NCI-H446 treated with DMSO at 0.1 percent for 48 hours (cell line): ENCODE data around the gene EIF5A.
"Not testable (repeated sequence)": the region's sequence is repeated elsewhere in the genome, so short reads cannot be mapped to it uniquely, and the experiment has no call there.

Source experiments
- DNase-seq: peaks from one replicate; lab custom pipeline; 2025; lab: John Stamatoyannopoulos, UW

EIF5A gene

GRCh38 chr17:7330638-7331015 is 23.2 kb downstream of the EIF5A start:
- no peak for DNase-seq

DNA sequence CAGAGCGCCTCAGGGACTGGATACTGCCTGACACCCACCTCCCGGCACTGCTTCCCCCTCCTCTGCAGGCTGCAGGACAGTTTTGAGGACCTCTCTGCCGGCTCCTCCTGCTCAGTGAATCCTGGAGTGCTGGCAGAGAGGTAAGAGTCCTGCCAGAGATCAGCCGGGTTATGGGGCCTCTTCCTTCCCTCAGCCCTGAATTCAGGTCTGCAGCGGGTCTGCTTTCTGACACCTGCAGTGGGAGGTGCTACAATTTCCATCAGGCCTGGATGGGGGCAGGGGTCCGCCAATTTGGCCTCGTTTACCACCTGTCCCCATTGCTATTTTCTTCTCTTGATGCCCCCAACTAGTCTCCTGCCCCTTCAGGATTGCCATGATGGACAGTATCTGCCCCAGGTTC is 24.7 kb downstream of the EIF5A start:
- no peak for DNase-seq

GRCh38 chr17:7332600-7333069 is 25.2 kb downstream of the EIF5A start:
- not testable (repeated sequence) for DNase-seq

- DNase-seq: no peak
These were observed 27.6 kb downstream of the EIF5A start for GRCh38 chr17:7334938-7335538.

DNA sequence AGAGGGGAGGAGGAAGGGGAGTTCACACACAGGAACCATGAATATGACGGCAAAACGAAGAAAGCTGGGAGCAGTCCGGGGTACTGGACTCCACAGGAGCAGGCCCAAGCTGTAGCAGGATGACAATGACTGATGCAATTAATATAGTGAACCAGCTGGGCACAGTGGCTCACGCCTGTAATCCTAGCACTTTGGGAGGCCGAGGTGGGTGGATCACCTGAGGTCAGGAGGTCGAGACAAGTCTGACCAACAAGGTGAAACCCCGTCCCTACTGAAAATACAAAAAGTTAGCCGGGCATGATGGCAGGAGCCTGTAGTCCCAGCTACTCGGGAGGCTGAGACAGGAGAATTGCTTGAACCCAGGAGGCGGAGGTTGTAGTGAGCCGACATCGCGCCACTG is 28.3 kb downstream of the EIF5A start:
- not testable (repeated sequence) for DNase-seq

GRCh38 chr17:7336240-7337175 is 29.1 kb downstream of the EIF5A start, which contains the start of gene ACAP1:
Gene ACAP1, plus strand, starts transcription at chr17:7336529. Its CDS starts 206 bp downstream, at chr17:7336735.
- no peak for DNase-seq

GRCh38 chr17:7337600-7337999 is 30.2 kb downstream of the EIF5A start:
- not testable (repeated sequence) for DNase-seq

GRCh38 chr17:7340179-7340578 is 32.8 kb downstream of the EIF5A start:
- no peak for DNase-seq

- DNase-seq: no peak
These were observed 34.4 kb downstream of the EIF5A start for GRCh38 chr17:7341842-7342241.

- no peak for DNase-seq
These were observed 35.8 kb downstream of the EIF5A start for GRCh38 chr17:7343250-7343649.

DNA sequence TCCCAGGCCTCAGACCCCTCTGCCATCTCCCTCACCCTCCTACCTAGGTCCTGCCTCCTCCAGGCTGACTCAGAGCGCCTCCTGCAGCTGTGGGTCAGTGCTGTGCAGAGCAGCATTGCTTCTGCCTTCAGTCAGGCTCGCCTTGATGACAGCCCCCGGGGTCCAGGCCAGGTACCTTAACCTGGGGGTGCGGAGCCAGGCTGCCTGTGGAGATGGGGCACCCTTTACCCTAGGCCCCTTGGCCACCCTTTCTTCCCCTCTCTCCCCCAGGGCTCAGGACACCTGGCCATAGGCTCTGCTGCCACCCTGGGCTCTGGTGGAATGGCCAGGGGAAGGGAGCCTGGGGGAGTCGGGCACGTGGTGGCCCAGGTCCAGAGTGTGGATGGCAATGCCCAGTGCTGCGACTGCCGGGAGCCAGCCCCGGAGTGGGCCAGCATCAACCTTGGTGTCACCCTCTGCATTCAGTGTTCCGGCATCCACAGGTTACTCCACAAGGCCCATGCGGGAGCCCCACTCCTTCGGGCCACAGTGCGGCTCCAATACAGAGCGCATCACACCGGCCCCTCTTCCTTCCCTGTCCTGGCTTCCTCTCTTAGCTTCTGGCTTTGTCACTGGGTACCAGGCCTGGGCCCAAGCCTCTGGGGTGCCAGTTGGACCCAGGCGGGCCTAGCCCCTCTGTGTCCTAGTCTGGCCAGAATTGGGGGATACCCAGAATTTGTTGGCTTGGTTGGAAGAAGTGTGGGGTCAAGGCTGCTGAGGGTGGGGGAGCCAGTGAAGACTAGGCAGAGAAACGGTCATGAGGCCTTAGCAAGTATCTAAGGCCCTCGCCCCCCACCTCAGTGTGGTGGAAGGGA is 39.6 kb downstream of the EIF5A start:
- no peak for DNase-seq

DNA sequence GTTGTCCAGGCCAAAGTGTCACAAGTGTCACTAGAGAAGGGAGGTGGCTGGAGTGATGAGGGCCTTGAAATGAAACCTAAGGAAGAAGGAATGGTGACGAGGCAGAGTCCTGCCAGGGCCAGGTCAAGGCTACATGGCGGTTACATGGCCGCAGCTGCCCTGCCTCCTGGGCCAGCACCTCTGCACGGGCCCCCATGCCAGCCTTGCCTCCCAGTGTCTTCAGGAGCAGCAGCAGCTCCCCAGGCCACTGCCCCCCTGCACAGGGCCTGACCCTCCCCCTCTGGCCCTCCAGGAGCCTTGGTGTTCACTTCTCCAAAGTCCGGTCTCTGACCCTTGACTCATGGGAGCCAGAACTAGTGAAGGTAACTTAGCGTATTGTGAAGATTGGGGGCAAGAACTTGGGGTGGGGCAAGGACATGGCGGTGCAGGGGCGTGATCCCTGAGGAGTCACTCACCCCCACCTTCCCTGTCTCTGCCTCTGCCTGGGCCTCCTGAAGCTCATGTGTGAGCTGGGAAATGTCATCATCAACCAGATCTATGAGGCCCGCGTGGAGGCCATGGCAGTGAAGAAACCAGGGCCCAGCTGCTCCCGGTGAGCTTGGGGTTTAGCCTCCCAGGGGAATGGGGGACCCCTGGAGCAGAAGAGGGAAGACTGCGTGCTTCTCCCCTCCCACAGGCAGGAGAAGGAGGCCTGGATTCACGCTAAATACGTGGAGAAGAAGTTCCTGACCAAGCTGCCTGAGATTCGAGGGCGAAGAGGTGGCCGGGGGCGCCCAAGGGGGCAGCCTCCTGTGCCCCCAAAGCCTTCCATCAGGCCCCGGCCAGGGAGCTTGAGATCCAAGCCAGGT is 40.4 kb downstream of the EIF5A start:
- DNase-seq: no peak

- no peak for DNase-seq
These were observed 41.2 kb downstream of the EIF5A start for GRCh38 chr17:7348478-7349242.

GRCh38 chr17:7351665-7352502 is 44.5 kb downstream of the EIF5A start, which contains the start of gene KCTD11:
Gene KCTD11, plus strand, starts transcription at chr17:7352162.
- no peak for DNase-seq

DNA sequence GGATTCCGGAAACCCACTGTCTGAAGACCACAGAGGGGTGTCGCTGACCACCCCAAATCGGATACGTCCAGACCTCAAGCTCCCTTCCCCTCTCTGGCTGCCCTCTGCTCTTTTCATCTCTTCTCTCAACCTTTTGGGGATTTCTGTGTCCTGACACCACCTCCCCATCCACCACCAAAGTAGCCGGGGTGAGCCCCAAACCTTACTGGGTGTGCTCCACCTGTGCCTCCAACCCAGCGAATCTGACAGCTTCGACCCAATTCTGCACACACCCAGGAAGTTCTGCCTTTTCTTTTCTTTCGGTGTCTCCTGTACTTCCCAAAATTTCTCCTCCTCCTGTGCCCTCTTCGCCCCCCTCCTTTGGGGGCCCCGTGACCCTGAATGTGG is 45.1 kb downstream of the EIF5A start:
- no peak for DNase-seq

DNA sequence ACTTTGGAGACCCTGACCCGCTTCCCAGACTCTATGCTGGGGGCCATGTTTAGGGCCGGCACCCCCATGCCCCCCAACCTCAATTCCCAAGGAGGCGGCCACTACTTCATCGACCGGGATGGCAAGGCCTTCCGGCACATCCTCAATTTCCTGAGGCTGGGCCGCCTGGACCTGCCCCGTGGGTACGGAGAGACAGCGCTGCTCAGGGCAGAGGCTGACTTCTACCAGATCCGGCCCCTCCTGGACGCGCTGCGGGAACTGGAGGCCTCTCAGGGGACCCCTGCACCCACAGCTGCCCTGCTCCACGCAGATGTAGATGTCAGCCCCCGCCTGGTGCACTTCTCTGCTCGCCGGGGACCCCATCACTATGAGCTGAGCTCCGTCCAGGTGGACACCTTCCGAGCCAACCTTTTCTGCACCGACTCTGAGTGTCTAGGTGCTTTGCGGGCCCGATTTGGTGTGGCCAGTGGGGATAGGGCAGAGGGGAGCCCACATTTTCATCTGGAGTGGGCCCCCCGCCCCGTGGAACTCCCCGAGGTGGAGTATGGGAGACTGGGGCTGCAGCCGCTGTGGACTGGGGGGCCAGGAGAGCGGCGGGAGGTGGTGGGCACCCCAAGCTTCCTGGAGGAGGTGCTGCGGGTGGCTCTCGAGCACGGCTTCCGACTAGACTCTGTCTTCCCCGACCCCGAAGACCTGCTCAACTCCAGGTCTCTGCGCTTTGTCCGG is 45.6 kb downstream of the EIF5A start:
- DNase-seq: no peak

DNA sequence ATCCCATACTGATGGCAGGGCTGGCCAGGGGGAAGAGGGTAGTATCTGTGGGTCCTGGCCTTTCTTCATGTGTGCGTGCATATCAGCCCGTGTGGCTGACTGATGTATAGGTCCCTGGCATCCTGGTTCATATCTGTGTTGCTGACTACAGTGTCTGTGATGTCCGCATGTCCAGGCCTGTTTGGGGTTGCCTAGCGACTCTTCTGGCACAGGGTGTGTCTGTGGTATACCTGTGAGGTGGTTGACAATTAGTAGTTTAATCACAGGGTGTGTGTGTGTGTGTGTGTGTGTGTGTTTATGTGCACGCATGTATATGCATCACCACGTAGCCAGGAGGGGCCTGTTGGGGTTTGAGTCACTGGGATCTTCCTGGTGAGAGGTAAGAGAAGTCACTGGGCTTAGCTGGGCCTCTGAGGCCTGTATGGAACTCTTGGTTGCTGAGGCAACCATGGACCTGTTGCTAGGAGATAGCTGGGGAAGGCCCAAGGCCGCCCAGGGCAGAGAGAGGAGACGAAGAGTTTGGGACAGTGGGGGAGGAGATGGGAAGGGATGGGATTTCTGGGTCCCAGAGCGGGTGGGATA is 46.9 kb downstream of the EIF5A start:
- DNase-seq: no peak

GRCh38 chr17:7355053-7355452 is 47.6 kb downstream of the EIF5A start, which contains the start of gene TMEM95:
Gene TMEM95, plus strand, starts transcription at chr17:7355156. Its CDS starts 49 bp downstream, at chr17:7355205.
- no peak for DNase-seq
